ENCODE results near the gene PPM1K.

- TF ChIP-seq CTCF (IDR thresholded peaks at IDR 0.05) (no peak), POLR2AphosphoS5 (IDR thresholded peaks at IDR 0.05) (peak in 2 of 3 donors; percentile 70 to 82), POLR2A (IDR thresholded peaks at IDR 0.05) (peak in 1 of 2 donors; percentile 52), EP300 (IDR thresholded peaks at IDR 0.05) (peak; percentile 27)
Observed at GRCh38 chr4:88284439-88285234, at the start of gene PPM1K.
